Measurements from ENCODE around the gene GRIK1. TPM values are rescaled to one million over a fixed set of nuclear protein-coding genes. Genes with fewer than 3 reads are reported as not detected.

GRIK1 gene
- total RNA-seq, 1 donor from 2014 or later, result 0.39 TPM

GRCh38 chr21:29645666-29646553 is 293.9 kb downstream of the GRIK1 start:
- no peak for DNase-seq (ENCODE audit: low read depth in 2 of 2)

- DNase-seq (ENCODE audit: low read depth in 2 of 2), result no peak
Observed at GRCh38 chr21:29643289-29643688, 296.5 kb downstream of the GRIK1 start.

- DNase-seq (ENCODE audit: low read depth in 2 of 2), result no peak
Observed at GRCh38 chr21:29642551-29643245, 297.1 kb downstream of the GRIK1 start.

GRCh38 chr21:29641635-29642550 is 297.9 kb downstream of the GRIK1 start:
- DNase-seq (ENCODE audit: low read depth in 2 of 2), result no peak

GRCh38 chr21:29641001-29641634 is 298.7 kb downstream of the GRIK1 start:
- no peak for DNase-seq (ENCODE audit: low read depth in 2 of 2)

GRCh38 chr21:29640080-29640508 is 299.7 kb downstream of the GRIK1 start:
- no peak for DNase-seq (ENCODE audit: low read depth in 2 of 2)

GRCh38 chr21:29639366-29640079 is 300.3 kb downstream of the GRIK1 start:
- no peak for DNase-seq (ENCODE audit: low read depth in 2 of 2)

GRCh38 chr21:29638761-29639327 is 301.0 kb downstream of the GRIK1 start:
- no peak for DNase-seq (ENCODE audit: low read depth in 2 of 2)

GRCh38 chr21:29638138-29638537 is 301.7 kb downstream of the GRIK1 start:
- no peak for DNase-seq (ENCODE audit: low read depth in 2 of 2)

GRCh38 chr21:29637553-29637952 is 302.2 kb downstream of the GRIK1 start:
- no peak for DNase-seq (ENCODE audit: low read depth in 2 of 2)

- no peak for DNase-seq (ENCODE audit: low read depth in 2 of 2)
Observed at GRCh38 chr21:29637134-29637533, 302.7 kb downstream of the GRIK1 start.

- no peak for DNase-seq (ENCODE audit: low read depth in 2 of 2)
Observed at GRCh38 chr21:29634418-29634817, 305.4 kb downstream of the GRIK1 start.

GRCh38 chr21:29633756-29634155 is 306.0 kb downstream of the GRIK1 start:
- no peak for DNase-seq (ENCODE audit: low read depth in 2 of 2)

GRCh38 chr21:29630441-29630840 is 309.4 kb downstream of the GRIK1 start:
- no peak for DNase-seq (ENCODE audit: low read depth in 2 of 2)

GRCh38 chr21:29627905-29628304 is 311.9 kb downstream of the GRIK1 start:
- DNase-seq (ENCODE audit: low read depth in 2 of 2), result no peak

- no peak for DNase-seq (ENCODE audit: low read depth in 2 of 2)
Observed at GRCh38 chr21:29626801-29627470, 312.9 kb downstream of the GRIK1 start.

GRCh38 chr21:29625990-29626389 is 313.8 kb downstream of the GRIK1 start:
- DNase-seq (ENCODE audit: low read depth in 2 of 2), result no peak

GRCh38 chr21:29624776-29625175 is 315.0 kb downstream of the GRIK1 start:
- DNase-seq (ENCODE audit: low read depth in 2 of 2), result no peak

GRCh38 chr21:29621525-29621924 is 318.3 kb downstream of the GRIK1 start:
- no peak for DNase-seq (ENCODE audit: low read depth in 2 of 2)

Measured in dermis microvascular lymphatic vessel endothelial cell (primary cell).